H1 (cell line): ENCODE results near the gene RTTN.

Experiments used
- ASH2L ChIP-seq: fragments of 200-600, 300-600 bp; sonication (generic); IDR thresholded peaks from one replicate; pipeline ENCODE4 v1.7.1; 2017; ENCODE audit warnings: low read length
- ATF2 ChIP-seq: IDR thresholded peaks from 2 replicates; pipeline ENCODE4 v1.6.1; 2012; ENCODE audit warnings: low read length, inconsistent platforms
- ATF3 ChIP-seq: IDR thresholded peaks from 2 replicates; pipeline ENCODE4 v1.6.1; 2011; ENCODE audit warnings: low read depth, mild to moderate bottlenecking, low read length; ENCODE audit not compliant: insufficient read depth
- CBX5 ChIP-seq: fragments of 300-800, 300-1000 bp; sonication (generic); IDR thresholded peaks from 2 replicates; pipeline ENCODE4 v1.7.1; 2016; ENCODE audit warnings: antibody characterized with exemption, low read length, low read depth
- CEBPB ChIP-seq: IDR thresholded peaks from 2 replicates; pipeline ENCODE4 v1.6.1; 2012; ENCODE audit warnings: low read depth, low read length
- CTCF ChIP-seq, 3 experiments: IDR thresholded peaks; 1 replicate in 2 of 3; 2 replicates in 1 of 3; pipeline versions ENCODE4 v1.5.1 to v1.6.1; 2011; ENCODE audit warnings: low read length in 3 of 3, mild to moderate bottlenecking in 3 of 3, inconsistent platforms in 2 of 3, low read depth in 1 of 3, moderate library complexity in 1 of 3; ENCODE audit not compliant: insufficient read depth in 1 of 3; ENCODE audit errors: control extremely low read depth in 1 of 3
- EZH2 ChIP-seq: fragments of 200-600 bp; sonication (generic); IDR thresholded peaks from 2 replicates; pipeline ENCODE4 v1.7.1; 2012; ENCODE audit warnings: low read depth, mild to moderate bottlenecking, moderate library complexity, low read length, inconsistent platforms; ENCODE audit not compliant: severe bottlenecking
- PHF8 ChIP-seq: fragments of 200-600 bp; sonication (generic); conservative IDR thresholded peaks from 2 replicates; pipeline ENCODE4 v1.7.1; 2012; ENCODE audit warnings: low read depth, mild to moderate bottlenecking, inconsistent platforms, low read length, moderate library complexity
- POLR2A ChIP-seq, 2 experiments: IDR thresholded peaks; 1 replicate in 1 of 2; 2 replicates in 1 of 2; pipeline ENCODE4 v1.6.1; 2011; ENCODE audit warnings: low read depth in 2 of 2, low read length in 2 of 2, mild to moderate bottlenecking in 2 of 2; ENCODE audit errors: control extremely low read depth in 1 of 2
- POLR2AphosphoS5 ChIP-seq: IDR thresholded peaks from 2 replicates; pipeline ENCODE4 v1.6.1; 2011; ENCODE audit warnings: low read depth, low read length
- SUZ12 ChIP-seq: fragments of 200-600 bp; sonication (generic); IDR thresholded peaks from 2 replicates; pipeline ENCODE4 v1.6.1; 2012; ENCODE audit warnings: mild to moderate bottlenecking, inconsistent platforms, low read length, moderate library complexity, mixed read lengths
- TAF1 ChIP-seq: IDR thresholded peaks from 2 replicates; pipeline ENCODE4 v1.6.1; 2011; ENCODE audit warnings: mild to moderate bottlenecking, low read depth, low read length
- TCF12 ChIP-seq: IDR thresholded peaks from 2 replicates; pipeline ENCODE4 v1.6.1; 2011; ENCODE audit warnings: low read depth, mild to moderate bottlenecking, low read length
- ZNF274 ChIP-seq: IDR thresholded peaks from 2 replicates; pipeline ENCODE4 v1.7.0; 2012; ENCODE audit warnings: low read length, borderline replicate concordance; ENCODE audit errors: extremely low read depth

GRCh38 chr18:70019136-70019535 lies 186.4 kb downstream of the RTTN start:
- no peak for TF ChIP-seq CTCF (IDR thresholded peaks at IDR 0.05; ENCODE audit: control extremely low read depth in 1 of 3, insufficient read depth in 1 of 3, low read depth in 1 of 3, low read length in 3 of 3)
- no peak for TF ChIP-seq POLR2A (IDR thresholded peaks at IDR 0.05; ENCODE audit: control extremely low read depth in 1 of 2, low read depth in 2 of 2, low read length in 2 of 2)
- no peak for TF ChIP-seq POLR2AphosphoS5
- no peak for TF ChIP-seq ATF2
- no peak for TF ChIP-seq SUZ12
- no peak for TF ChIP-seq CBX5
- TF ChIP-seq ATF3: no peak
- no peak for TF ChIP-seq EZH2
- no peak for TF ChIP-seq TCF12
- no peak for TF ChIP-seq PHF8
- no peak for TF ChIP-seq ASH2L
- no peak for TF ChIP-seq TAF1
- TF ChIP-seq ZNF274: no peak
- no peak for TF ChIP-seq CEBPB
